HG03039 (cell line): ENCODE results near the gene GALNT2.

Experiments
- ATAC-seq: cut with Tn5 transposase; IDR thresholded peaks from one replicate; pipeline ENCODE4 v1.9.1; 2021; ENCODE audit warnings: mild to moderate bottlenecking, moderate library complexity; ENCODE audit not compliant: unreplicated experiment

GALNT2 gene

DNA sequence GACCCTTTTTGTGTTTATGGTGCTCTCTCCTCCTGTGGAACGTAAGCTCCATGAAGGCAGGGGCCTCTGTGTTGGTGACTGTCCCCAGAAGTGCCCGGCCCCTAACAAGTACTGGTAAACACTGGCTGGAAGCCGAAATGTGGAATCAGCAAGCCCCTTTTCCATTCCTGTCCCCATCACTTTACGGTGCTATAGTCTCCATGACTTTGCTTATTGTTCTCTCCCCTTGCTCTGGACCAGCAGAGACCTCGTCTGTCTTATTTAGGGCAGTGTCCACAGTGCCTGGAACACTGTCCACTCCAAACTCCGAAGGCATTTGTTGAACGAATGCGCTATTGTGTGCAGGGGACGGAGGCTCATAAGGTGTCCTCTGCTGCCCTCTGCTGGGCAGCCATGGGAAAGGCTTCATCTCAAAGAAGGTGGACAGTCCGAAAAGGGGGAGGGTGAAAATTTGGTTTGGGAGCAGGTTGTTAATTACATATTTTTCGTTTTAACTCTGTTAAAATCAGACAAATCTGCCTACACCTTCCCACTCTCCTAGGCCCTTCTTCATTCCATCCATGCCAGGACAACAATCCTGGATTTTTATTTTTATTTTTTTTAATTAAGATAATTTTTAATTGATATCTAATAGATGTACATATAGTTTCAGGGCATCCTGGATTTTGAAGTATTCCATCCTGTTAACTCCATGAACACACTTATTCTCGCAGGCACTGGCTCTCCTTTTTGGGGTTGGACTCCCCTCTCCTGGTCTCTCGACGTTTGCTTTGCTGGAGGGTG, 243.5 kb downstream of the GALNT2 start:
- no peak for ATAC-seq

DNA sequence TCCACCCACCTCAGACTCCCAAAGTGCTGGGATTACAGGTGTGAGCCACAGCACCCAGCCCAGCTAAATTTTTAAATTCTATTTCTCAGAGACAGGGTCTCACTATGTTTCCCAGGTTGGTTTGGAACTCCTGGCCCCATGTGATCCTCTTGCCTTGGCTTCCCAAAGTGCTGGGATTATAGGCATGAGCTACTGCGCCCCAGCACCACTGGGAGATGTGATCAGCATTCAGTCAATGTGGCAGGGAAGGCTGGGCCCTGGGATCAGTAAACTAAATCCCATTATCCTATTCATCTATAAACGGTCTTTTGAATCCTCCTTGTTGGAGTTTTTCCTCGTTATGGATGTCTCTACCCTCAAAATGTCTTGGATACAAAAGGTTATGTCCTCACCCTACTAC, 245.6 kb downstream of the GALNT2 start:
- no peak for ATAC-seq

DNA sequence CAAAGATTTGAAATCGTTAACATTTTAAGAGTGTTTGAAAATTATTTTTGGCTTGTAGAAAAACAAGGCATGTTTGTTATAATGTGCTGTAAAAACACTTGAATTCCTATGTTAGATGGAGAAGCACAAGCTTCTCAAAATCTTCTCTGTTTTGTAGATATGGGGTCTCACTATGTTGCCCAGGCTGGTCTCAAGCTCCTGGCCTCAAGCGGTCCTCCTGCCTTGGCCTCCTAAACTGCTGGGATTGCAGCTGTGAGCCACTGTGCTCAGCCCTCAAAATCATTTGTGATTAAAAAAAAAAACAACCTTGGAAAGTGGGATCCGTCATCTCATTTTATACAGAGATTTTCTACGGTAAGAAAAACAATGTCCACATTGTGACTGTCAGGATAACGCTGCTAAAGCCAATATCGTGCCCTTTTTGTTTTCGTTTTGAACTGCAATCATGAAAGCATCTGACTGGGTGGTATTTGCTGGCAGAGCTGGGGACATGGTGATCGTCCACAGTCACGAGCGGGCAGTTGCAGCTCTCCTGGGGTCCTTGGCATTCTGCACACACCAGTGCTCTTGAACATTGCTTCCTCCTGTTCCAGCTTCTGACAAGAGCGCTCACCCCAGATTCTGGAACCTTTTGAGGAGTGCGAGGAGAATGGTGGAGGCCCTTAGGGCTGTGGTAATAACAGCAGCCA, 246.6 kb downstream of the GALNT2 start:
- no peak for ATAC-seq

DNA sequence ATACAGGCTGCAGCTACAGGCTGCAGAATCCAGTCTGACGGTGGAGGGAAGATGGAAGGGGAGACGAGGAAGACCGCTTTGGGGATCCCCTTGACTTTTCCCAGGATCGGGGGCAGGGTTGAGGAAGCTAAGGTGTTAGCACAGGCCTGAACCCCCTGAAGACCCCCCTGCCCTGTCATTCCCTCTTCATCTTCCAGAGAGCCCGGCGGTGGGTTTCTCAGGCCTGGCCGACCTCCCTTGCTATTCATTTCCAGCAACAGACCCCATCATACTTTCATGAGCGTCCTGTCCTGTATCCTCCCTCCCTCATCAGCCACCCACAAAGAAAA, 247.1 kb downstream of the GALNT2 start:
- no peak for ATAC-seq

DNA sequence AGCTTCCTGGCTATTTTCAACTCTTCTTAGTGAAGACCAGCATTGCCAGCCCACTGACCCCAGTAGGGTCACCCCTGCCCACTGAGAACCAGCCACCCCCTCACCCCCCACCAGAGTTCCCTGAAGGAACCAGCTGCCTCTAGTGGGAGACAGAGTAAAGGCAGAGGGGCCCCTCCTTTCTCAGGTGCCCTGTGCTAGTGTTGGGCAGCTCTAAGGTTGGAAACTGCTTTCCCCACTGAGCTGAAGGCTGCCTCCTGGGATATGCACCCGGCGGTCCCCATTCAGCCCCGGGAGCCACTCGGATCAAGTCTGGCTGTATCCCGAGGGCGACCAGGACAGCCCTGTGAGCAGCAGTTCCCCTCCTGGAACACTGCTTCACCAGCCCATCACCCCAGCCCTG, 248.1 kb downstream of the GALNT2 start:
- ATAC-seq = no peak

DNA sequence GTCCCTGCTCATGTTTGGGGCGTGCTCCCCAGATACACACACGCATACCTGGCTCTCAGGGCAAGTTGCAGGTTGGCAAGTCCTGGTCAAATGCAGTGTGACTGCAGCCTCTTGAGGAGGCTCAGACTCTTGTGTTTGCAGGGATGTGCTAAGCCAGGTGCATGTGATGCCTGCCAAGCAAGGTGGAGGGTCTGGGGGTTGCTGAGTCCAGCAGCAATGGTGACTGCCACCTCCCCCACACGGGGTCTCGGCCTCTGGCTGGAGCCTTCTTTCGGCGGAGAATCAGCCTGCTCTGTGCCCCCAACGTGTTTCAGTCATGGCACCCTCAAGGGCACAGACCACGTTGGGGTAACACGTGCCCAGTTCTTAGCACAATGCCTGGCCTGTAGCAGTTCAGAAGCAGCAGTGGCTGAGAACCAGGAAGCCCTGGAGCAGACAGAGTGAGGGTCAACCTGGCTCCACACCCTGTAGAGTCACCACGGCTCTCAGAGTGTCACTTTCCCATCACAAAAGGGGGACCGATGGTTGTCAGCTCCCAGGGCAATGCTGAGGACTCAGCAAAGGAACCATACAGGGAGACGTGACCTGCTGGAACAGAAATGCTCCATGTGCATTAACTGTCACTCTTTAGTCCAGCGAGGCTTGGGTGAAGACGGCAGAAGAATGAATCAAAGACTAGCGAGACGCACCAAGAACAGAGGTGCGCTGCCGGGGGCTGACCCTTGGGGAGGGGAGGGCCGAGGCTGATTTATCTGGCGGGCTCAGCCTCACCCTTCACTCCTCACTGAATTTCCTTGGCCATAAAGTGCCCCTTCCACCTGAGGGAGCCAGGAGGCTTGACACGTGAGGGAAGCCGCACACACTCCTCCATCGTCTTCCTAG, 250.1 kb downstream of the GALNT2 start:
- no peak for ATAC-seq

DNA sequence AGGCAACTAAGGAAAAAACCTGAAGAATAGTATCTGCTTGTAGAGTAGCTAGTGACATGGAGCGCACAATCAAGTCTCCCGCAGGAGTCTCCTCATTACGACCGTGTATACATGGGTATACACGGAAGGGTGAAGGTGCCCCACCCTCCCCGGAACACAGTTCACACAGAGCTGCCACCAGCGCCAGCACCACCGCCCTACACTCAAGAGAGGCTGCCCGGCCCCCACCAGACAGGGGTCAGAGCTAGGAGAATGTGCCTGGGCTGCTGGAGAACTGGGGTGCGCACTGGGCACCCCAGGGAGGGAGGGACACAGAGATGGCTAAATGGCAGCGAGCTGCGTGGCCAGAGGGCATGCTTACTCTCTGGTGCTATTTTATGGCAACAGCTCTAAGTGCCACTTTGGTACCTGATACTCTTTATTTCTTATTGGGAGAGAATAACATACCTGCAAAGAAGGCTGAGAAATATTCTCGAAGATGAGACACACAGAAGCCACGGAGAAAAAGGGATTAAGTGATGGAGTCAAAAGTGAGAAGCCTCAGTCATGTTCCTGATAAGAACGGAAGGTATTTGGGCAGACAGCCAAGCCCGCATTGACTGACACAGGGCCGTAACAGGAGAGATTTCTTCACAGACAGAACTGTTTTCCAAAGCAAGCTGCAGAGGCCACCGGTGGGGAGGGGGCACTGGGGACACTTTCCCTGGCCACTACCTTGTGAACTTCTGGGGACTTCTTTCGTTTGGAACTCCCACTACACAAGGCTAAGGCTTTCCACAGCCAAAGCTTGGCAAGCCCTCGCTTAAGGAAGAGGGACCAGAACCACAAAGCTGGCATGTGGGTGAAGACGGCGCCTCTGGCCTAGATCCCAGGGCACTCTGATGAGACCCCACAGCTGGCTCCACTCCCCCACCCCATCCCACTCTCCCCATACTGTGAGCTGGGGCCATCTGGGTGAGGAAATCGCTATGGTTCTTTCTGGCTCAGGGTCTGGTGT, 251.1 kb downstream of the GALNT2 start:
- ATAC-seq = no peak

DNA sequence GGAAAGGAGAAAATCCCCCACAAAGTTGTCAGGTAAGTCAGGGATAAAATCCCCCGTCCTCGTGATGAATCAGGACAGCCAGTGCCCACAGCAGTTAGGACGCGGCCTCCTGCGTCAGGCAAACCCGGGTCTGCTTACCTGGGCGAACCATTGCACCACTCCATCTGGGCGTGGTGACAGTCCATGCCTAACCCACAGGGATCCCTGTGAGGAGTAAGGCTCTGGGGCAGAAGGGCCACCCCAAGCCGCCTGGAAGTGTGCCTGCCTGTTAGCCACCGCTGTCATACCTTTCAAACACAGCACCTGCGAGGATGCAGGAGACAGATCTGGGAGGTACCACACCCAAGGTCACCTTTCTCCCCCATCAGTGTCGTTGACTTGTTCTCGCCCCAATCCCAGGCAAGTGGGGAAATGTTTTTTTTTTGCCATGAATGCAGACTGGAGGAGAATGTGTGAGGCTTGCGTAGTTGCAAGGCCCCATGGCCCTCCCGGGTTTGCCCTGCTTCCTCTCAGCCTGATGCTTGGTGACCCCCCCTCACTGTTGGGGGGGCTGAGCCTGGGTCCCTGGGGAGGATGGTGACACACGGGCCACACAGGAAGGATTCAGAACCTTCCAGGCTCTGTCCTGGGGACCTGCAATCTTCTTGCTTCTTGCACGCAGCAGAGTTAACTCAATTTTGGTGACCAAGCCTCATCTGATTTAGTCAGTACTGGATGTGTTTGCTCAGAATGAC, 252.1 kb downstream of the GALNT2 start:
- no peak for ATAC-seq

DNA sequence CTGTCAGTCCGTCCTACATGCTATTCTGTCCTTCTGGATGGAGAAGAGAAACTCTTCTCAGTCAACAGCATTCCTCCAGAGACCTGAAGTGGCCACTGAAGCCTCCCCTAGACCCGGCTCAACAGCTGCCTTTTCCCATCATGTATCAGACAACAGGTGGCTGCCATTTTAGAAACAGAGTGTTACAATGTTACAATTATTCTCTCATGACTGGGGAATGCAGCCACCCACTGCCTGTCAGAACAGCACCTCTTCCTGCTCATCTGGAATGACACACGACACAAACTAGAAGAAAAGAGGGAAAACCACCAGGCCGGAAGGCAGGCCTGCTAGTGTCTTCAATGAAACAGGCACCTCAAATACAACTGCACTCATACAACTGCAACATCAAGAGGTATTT, 253.8 kb downstream of the GALNT2 start:
- no peak for ATAC-seq

DNA sequence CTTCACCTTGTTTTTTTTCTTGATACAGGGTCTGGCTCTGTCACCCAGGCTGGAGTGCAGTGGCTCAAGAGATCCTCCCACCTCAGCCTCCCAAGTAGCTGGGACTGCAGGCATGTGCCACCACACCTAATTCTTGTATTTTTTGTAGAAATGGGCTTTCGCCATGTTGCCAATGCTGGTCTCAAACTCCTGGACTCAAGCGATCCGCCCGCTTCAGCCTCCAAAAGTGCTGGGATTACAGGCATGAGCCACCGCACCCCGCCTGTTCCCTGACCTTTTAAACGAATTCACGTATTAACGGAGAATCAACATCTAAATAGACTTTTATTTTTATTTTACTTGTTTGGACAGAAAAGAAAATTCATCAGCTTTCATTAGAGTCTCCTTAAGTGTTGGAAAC, 254.3 kb downstream of the GALNT2 start:
- ATAC-seq = no peak

DNA sequence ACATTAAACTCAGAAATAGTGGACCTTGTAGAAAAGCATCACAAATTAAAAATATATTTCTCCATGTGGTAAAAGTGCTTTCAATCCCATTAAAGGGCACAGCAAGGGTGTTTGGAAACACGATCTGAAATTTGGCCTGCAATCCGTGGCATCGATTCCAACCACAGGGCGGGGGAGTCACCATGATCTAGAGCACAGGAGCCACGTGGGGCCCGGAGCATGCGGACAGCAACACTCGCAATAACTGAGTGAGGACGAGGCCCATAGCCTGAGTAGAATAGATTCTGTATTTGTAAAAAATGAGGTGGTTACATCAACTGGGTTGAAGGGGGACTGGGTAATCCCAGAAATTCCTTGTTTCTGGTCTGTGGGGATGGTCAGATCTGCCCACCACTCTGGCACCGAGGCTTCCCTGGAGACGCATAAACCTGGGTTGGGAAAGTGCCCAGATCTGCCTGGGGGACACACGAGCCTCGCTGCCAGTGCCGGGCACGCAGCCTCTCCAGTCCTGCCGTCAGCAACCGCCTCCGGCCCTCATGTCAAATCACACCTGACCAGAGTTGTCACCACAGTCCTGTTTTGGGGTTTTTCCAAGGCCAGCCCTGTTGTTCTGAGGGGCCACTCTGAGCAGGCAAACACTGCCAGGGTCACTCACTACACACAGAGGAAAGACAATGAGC, 254.8 kb downstream of the GALNT2 start:
- no peak for ATAC-seq

DNA sequence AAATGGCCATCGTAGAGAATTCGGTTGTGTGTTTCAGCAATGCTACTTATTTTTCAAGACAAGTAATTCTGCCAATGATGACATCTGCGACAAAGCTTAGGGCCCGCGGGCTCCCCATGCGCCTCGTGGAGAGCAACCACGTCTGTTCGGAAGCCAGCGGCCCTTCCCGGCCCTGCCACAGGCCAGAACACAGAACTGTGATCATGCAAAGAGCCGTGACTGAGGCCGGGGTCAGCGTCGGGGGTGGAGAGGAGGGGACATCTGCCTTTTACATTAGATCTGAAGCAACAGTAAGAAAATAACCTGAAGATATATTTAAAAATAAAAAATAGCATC, 255.4 kb downstream of the GALNT2 start:
- ATAC-seq = no peak

DNA sequence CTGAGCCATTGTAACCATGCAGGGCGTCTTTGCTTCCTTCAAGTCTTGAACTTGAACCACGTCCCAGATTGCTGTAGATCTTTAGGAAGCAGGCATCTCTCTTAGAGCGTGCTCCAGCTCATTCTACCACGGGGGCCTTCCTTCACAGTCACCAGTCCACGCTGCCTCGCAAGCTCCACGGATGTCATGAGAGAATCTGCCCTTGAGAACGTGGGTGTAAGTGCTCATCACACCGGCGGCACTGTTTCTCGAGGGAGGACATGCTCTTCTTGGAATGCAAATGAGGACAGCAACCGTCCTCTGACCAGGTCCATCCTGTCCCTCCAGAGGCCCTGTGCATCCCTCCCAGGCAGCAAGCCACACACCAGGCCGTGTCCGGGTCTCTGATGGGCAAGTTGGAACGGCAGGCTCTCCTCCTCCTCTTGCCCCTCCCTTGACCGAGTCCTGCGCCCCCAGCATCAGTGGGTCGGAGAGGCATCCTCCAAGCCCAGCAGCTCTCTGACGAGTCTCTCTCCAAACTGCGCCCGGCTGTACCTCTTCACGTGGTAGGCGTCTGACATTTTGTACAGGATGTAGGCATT, 256.0 kb downstream of the GALNT2 start:
- no peak for ATAC-seq

DNA sequence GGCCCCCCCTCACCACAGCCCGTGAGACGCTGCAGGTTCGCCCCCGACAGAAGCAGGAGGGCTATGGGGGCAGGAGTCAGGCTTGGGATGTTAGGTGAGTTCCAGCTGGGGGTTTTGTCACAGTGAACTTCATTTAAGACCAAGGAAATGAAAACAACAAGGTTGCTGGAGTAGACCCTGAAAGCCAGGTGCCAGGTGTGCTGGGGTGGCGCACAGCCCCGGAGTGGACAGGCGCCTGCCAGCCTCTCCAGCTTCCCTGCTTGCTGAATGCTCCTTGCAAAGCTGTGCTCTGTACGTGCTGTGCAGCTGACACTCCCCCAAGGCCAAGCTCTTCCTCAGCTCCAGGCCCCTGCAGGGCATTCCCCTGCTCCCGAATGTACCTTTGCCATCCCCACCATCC, 256.6 kb downstream of the GALNT2 start:
- ATAC-seq = no peak

DNA sequence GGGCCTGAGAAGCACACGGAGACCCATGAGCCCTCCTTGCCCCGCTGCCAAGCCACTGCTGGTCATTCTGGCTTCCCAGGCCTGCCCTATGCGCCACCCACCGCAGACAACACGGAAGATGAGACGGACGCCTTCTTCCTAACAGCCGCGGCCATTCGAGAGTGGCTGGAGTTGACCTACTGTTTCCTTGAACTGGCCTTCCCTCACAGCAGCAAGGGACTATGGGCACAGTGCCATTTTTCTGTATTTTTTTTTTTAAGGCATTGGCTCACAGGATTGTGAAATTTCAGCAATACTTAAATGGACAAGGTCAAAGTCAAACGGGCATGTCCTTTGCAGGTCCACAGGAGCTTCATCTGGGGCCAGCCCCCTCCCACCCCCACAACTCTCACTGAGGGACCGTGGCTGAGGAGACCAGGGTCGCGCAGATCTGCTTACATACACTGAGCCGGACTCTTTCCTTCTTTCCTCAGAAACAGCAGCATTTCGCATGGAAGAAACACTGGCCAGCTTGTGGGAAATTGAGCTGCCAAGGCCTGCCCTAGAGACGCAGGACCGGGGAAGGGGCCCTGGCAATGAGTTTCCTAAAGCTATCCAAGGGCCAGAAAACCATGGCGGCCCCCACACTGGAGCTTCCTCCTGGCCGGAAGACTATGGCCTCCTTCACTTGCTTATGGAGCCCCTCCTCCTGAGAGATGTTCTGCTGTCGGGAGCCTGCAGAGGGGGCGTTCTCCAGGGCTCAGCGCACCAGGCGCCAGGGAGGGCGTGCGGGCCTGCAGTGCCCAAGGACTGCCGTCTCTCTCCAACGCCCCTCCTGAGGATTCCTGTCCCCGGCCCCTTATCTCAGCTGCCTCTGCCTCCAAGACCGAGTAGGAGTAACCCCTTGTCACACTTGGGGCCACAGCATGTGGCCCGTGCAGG, 260.2 kb downstream of the GALNT2 start:
- ATAC-seq = no peak

DNA sequence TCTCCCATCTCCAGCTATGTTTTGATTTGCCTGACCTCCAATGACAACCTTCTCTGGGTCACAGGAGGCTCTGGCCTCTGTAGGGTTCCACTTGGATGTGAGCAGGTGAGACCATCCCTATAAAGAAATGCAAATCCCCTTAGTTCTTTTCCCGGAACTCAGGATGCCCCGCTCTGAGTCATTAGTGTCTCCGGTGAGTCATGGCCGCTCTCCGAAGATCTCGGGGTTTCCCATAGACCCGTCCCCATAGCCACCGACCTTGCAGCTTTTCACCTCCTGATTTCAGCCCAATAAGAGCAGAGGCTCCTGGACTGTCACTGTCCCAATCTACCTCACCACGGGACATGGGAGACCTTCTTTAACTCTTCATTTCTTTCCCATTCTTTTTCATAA, 260.9 kb downstream of the GALNT2 start:
- ATAC-seq = no peak

DNA sequence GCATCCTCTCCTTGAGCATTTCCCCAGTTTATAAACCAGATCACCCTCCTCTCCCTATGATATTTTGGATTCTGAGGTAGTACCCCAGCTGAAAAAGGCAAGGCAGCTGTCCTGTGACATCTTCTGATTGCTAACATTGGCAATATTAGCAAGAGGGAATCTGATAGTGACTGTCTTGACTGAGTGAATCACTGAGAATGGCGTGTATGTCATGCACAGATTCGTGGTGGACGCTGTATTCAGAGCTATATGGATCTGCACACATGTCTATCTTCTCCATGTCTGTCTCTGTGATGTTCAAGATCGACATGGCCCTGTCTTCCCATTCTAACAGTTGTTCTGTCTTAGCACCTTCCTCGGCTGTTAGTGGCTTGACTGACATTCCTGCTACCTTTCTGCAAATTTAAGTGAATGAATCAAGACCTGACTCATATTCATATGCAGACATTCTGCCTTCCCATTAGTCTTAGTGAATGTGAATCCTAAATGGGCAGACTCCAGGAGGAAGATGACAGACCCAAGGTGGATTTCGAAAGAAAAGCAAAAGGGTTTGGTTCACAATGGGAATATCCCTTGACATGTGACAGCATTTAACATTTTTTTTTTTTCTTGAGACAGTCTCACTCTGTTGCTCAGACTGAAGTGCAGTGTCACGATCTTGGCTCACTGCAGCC, 261.4 kb downstream of the GALNT2 start:
- no peak for ATAC-seq

DNA sequence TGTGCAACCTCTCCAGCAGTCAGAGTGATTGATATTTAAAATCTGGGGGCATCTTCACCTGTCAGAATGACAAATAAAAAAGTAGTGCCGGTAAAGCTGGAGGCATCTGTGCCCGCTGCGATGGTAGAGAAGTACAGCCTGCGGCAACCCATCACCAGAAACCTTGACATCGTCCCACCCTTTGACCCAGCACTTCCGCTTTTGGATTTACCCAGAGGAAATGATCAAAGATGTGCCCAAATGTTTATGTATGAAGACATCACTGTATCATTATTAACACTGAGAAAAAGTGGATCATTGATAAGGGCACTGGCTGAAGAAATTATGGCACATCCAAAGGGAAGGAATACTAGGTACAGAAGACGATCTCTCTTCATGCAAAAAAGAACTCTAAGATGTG, 263.1 kb downstream of the GALNT2 start:
- ATAC-seq = no peak
